ENCODE results near the gene CST9. TPM values are rescaled to one million over a fixed set of nuclear protein-coding genes. Genes with fewer than 3 reads are reported as not detected.

Gene CST9, protein sequence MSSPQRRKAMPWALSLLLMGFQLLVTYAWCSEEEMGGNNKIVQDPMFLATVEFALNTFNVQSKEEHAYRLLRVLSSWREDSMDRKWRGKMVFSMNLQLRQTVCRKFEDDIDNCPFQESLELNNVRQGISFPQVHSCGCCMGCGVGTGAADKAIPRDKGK
- polyA plus RNA-seq (2013, experiment 1 of 2): not detected
- polyA plus RNA-seq (2013, experiment 2 of 2): not detected

DNA sequence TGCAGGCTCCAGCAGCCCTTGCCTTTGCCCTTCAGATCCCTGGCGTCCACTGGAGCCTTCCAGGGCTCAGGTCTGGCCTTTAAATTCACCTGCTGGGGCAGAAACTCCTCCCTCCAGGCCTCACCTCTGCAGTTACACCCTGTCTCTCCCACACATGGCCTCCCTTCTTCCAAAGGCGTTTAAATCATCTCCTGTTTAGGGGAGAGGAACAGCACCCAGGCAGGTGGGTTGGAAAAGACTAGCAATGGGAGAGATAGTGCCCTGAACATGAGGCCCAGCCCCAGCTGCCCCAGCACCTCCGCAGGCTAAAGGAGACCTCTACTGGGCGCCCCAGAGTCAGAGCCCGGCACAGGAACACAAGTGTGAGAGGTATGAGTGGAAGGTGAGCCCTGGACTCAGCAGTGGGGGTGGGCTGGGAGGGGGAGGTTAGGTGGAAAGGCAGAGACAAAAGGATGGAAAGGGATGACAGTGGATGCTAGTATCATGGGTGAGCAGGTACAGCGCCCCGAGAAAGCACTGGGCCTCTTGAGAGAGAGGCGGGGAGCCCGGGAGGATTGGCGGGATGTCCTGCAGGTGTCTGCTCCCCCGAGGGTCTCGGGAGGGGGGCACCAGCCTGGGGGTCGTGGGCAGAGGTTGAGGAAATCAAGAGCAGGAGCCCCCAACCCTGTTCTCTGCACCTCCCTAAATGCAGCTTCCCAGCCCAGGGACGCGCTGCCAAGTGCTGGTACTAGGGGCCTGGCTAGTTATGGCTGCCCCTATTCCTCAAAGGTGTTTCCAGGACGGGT, at the start of gene CST9:
TSS of gene CST9 (minus strand) at position 51 of the 785 bp plus-strand sequence. CDS start 53 bp downstream, outside the sequence.
- no peak within 1 kb of the TSS for H3K9ac ChIP-seq (ENCODE audit: low read depth, low read length)
- H3K4me1 ChIP-seq (ENCODE audit: insufficient read depth, low read length): peaks cover 16% of the 10 kb centered on the region
- WGBS: 67% methylated on average over 16 of the region's 16 CpGs
- H3K27me3 ChIP-seq (ENCODE audit: insufficient read depth, low read length): no peaks in the 10 kb centered on the region; the same call in 1 of the 2 replicates
- no peak within 1 kb of the TSS for H3K4me3 ChIP-seq (ENCODE audit: low read length)
- no peaks in the 10 kb centered on the region for H3K36me3 ChIP-seq (ENCODE audit: insufficient read depth, low read length)
- no peaks in the 10 kb centered on the region for H3K9me3 ChIP-seq (ENCODE audit: insufficient read depth, low read depth, low read length)
- no peak within 1 kb of the TSS for H3K27ac ChIP-seq (ENCODE audit: low read depth, low read length)

DNA sequence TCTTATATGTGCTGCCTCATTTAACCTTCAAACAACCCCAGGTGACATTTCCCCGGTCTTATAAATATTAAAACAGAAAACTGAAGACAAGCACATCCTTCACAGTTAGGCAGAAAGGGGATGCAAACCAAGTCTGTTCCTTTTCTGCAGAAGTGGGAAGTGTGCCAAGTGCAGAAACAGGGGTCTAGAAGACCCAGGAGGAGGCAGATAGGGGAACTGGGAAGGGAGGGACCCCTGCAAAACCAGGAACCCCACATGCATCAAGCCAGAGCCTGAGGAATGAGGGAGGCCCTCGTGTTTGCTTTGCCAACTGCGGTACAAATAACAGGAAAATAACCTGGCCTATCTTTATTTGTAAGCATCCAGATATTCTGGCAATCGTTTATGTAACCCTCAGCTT, 49.0 kb upstream of the CST9 start:
- H3K27me3 ChIP-seq (ENCODE audit: insufficient read depth, low read length): no peaks in the 10 kb centered on the region
- H3K4me3 ChIP-seq (ENCODE audit: low read length): no peak overlapping the region
- no peak overlapping the region for H3K9ac ChIP-seq (ENCODE audit: low read depth, low read length)
- no peaks in the 10 kb centered on the region for H3K36me3 ChIP-seq (ENCODE audit: insufficient read depth, low read length)
- WGBS: 95% methylated on average over 4 of the region's 4 CpGs
- no peaks in the 10 kb centered on the region for H3K9me3 ChIP-seq (ENCODE audit: insufficient read depth, low read depth, low read length)
- no peak overlapping the region for H3K27ac ChIP-seq (ENCODE audit: low read depth, low read length)
- H3K4me1 ChIP-seq (ENCODE audit: insufficient read depth, low read length): peaks cover 3% of the 10 kb centered on the region; the same call in 1 of the 2 replicates

DNA sequence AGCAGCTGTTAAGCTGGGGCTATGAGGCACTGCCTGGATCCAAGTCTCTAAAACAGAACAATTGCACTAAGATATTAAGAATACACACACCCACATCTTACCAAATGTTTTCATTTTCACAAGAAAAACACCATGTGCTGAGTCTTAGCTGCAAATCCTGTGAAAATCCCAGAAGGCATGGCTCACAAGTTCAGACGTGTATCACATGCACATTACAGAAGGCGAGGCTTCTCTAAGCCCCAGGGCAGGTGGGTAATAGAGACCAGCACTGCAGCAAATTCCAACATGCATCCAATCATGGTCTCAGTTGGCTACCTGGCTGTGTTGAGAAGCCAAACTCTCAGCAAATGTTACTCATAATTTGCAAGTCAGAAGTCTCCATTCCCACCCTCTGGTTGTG, 48.3 kb upstream of the CST9 start:
- Histone ChIP-seq H3K9me3 (ENCODE audit: insufficient read depth, low read depth, low read length) (no peaks in the 10 kb centered on the region), H3K9ac (ENCODE audit: low read depth, low read length) (no peak overlapping the region), H3K27me3 (ENCODE audit: insufficient read depth, low read length) (no peaks in the 10 kb centered on the region), H3K4me1 (ENCODE audit: insufficient read depth, low read length) (peaks cover 3% of the 10 kb centered on the region; the same call in 1 of the 2 replicates), H3K27ac (ENCODE audit: low read depth, low read length) (no peak overlapping the region), H3K4me3 (ENCODE audit: low read length) (no peak overlapping the region), H3K36me3 (ENCODE audit: insufficient read depth, low read length) (no peaks in the 10 kb centered on the region)
- WGBS: 83% methylated on average over 2 of the region's 2 CpGs

DNA sequence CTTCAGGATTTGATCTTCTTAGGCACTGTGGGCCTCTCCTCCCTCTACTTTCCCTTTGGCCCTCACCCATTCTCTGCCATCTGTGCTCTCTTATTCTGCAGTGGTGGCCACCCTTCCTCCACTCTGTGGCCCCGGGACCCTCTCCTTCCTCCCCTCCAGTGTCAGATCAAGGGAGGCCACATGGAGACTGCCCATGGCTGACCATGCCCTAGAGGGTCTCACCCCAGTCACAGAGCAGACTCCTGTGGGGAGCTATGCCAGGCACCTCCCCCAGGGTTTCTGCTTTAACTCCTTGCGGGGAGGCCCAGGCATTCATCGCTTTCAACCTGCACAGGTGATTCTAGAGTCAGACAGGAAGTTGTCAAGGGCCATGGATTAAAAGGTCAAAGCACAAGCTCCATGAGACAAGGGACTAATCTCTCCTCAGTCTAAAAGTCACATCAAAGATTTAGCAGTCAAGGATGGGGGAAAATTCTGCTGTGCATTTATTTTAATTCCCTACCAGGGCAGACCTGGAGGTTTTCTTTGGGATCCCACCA, 47.8 kb upstream of the CST9 start:
- Histone ChIP-seq H3K27ac (ENCODE audit: low read depth, low read length) (no peak overlapping the region), H3K4me3 (ENCODE audit: low read length) (no peak overlapping the region), H3K27me3 (ENCODE audit: insufficient read depth, low read length) (no peaks in the 10 kb centered on the region), H3K36me3 (ENCODE audit: insufficient read depth, low read length) (no peaks in the 10 kb centered on the region), H3K4me1 (ENCODE audit: insufficient read depth, low read length) (peaks cover 3% of the 10 kb centered on the region; the same call in 1 of the 2 replicates), H3K9me3 (ENCODE audit: insufficient read depth, low read depth, low read length) (no peaks in the 10 kb centered on the region), H3K9ac (ENCODE audit: low read depth, low read length) (no peak overlapping the region)
- 92% methylated on average over 3 of the region's 3 CpGs for WGBS

DNA sequence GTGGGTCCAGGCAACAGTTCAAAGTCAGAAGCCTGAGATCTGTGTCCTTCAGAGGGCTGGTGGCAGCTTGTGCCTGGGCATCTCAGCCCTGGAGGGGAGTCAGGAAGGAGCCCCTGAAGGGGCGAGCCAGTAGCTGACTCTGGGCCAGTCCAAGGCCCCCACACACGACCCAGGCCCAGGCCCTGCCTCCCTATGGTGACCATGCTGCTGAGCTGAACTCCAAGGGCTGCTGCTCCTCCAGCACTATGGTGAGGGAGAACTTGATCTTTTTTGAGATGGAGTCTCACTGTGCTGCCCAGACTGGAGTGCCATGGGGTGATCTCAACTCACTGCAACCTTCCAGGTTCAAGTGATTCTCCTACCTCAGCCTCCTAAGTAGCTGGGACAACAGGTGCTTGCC, 47.2 kb upstream of the CST9 start:
- H3K4me3 ChIP-seq (ENCODE audit: low read length): no peak overlapping the region
- no peaks in the 10 kb centered on the region for H3K9me3 ChIP-seq (ENCODE audit: insufficient read depth, low read depth, low read length)
- WGBS: 98% methylated on average over 2 of the region's 2 CpGs
- H3K36me3 ChIP-seq (ENCODE audit: insufficient read depth, low read length): no peaks in the 10 kb centered on the region
- peaks cover 3% of the 10 kb centered on the region; the same call in 1 of the 2 replicates for H3K4me1 ChIP-seq (ENCODE audit: insufficient read depth, low read length)
- H3K9ac ChIP-seq (ENCODE audit: low read depth, low read length): no peak overlapping the region
- no peaks in the 10 kb centered on the region for H3K27me3 ChIP-seq (ENCODE audit: insufficient read depth, low read length)
- H3K27ac ChIP-seq (ENCODE audit: low read depth, low read length): no peak overlapping the region

DNA sequence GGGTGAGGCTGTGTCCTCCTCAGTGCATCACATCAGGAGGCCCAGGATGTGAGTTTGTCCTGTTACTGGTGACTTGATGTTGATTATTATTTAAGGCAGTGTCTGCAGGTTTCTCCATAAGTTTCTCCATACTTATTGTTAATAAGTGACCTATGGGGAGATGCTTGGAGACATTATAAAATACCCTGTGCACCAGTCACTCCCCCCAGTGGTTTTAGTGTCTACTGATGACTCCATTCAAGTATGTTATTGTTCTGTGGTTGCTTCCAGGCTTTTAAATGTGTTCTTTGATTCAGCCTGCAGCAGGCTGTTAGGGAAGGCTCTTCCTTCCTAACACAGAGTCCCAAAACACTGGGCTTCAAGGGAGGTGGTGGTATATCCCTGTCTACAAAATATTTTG, 46.7 kb upstream of the CST9 start:
- H3K9ac ChIP-seq (ENCODE audit: low read depth, low read length): no peak overlapping the region
- no peaks in the 10 kb centered on the region for H3K36me3 ChIP-seq (ENCODE audit: insufficient read depth, low read length)
- no peak overlapping the region for H3K27ac ChIP-seq (ENCODE audit: low read depth, low read length)
- H3K4me3 ChIP-seq (ENCODE audit: low read length): no peak overlapping the region
- H3K9me3 ChIP-seq (ENCODE audit: insufficient read depth, low read depth, low read length): no peaks in the 10 kb centered on the region
- peaks cover 3% of the 10 kb centered on the region; the same call in 1 of the 2 replicates for H3K4me1 ChIP-seq (ENCODE audit: insufficient read depth, low read length)
- H3K27me3 ChIP-seq (ENCODE audit: insufficient read depth, low read length): no peaks in the 10 kb centered on the region

DNA sequence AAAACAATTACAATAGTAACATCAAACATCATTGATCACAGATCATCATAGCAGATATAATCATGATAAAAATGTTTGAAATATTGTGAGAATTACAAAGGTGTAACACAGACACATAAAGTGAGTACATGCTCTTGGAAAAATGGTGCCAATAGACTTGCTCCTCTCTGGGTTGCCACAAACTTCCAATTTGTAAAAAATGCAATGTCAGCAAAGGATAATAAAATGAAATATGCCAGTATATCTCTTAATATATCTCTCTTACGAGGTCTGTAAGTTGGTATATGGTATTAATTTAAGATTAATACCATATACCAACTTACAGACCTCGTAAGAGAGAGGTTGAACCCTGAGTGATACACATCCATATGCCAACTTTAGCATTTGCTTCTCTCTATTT, 45.4 kb upstream of the CST9 start:
- no peaks in the 10 kb centered on the region for H3K36me3 ChIP-seq (ENCODE audit: insufficient read depth, low read length)
- H3K27me3 ChIP-seq (ENCODE audit: insufficient read depth, low read length): no peaks in the 10 kb centered on the region
- no peaks in the 10 kb centered on the region for H3K9me3 ChIP-seq (ENCODE audit: insufficient read depth, low read depth, low read length)
- H3K4me3 ChIP-seq (ENCODE audit: low read length): no peak overlapping the region
- H3K4me1 ChIP-seq (ENCODE audit: insufficient read depth, low read length): peaks cover 3% of the 10 kb centered on the region; the same call in 1 of the 2 replicates
- no CpG with 5 or more reads among the region's 2 CpGs for WGBS
- no peak overlapping the region for H3K9ac ChIP-seq (ENCODE audit: low read depth, low read length)
- H3K27ac ChIP-seq (ENCODE audit: low read depth, low read length): no peak overlapping the region

DNA sequence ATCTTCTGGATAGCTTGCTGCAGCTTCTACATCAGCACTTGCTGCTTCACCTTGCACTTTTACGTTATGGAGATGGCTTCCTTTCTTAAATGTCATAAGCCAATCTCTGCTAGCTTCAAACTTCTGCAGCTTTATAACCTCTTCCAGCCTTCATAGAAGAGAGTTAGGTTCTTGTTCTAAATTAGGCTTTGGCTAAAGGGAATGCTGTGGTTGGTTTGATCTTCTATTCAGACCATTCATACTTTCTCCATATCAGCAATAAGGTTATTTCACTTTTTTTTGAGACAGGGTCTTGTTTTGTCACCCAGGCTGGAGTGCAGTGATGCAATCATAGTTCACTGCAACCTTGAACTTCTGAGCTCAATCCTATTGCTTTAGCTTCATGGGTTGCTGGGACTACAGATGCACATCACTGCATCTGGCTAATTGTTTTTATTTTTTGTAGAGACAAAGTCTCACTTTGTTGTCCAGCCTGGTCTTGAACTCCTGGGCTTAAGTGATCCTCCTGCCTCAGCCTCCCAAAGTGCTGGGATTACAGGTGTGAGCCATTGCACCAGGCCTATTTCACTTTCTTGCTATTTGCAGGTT, 44.2 kb upstream of the CST9 start:
- Histone ChIP-seq H3K4me3 (ENCODE audit: low read length) (no peak overlapping the region), H3K9me3 (ENCODE audit: insufficient read depth, low read depth, low read length) (no peaks in the 10 kb centered on the region), H3K36me3 (ENCODE audit: insufficient read depth, low read length) (no peaks in the 10 kb centered on the region), H3K27ac (ENCODE audit: low read depth, low read length) (no peak overlapping the region), H3K9ac (ENCODE audit: low read depth, low read length) (no peak overlapping the region), H3K27me3 (ENCODE audit: insufficient read depth, low read length) (no peaks in the 10 kb centered on the region), H3K4me1 (ENCODE audit: insufficient read depth, low read length) (no peaks in the 10 kb centered on the region)
- WGBS: 96% methylated on average over 1 of the region's 1 CpG

DNA sequence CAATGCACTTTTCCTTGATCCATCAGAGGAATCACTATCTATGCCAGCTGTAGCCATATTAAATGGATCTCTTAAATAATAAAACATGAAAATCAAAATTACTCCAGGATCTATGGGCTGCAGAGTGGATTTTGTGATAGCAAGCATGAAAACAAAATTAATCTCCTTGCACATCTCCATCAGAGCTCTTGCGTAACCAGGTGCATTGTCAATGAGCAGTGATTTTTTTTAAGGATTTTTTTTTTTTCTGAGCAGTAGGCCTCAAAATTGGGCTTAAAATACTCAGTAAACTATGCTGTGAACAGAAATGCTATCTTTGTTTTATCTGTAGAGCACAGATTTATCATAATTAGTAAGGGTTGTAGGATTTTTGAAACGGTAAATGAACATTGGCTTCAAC, 43.5 kb upstream of the CST9 start:
- Histone ChIP-seq H3K9me3 (ENCODE audit: insufficient read depth, low read depth, low read length) (no peaks in the 10 kb centered on the region), H3K4me1 (ENCODE audit: insufficient read depth, low read length) (no peaks in the 10 kb centered on the region), H3K27me3 (ENCODE audit: insufficient read depth, low read length) (no peaks in the 10 kb centered on the region), H3K9ac (ENCODE audit: low read depth, low read length) (no peak overlapping the region), H3K27ac (ENCODE audit: low read depth, low read length) (no peak overlapping the region), H3K36me3 (ENCODE audit: insufficient read depth, low read length) (no peaks in the 10 kb centered on the region), H3K4me3 (ENCODE audit: low read length) (no peak overlapping the region)
- 96% methylated on average over 2 of the region's 2 CpGs for WGBS

DNA sequence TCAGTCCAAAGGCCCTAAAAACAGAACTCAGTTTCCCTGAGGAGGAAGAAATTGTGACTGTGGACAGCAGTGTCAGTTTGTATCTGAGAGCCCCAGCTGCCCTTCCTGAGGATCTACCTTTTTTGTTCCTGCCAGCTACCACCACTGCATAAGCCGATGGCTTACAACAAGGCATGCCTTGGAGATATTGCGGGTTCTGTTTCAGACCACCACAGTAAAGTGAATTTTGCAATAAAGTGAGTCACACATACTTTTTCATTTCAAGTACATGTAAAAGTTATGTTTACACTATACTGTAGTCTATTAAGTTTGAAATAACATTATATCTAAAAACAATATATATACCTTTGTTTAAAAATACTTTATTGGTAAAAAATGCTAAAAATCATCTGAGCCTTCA, 41.6 kb upstream of the CST9 start:
- no peak overlapping the region for H3K27ac ChIP-seq (ENCODE audit: low read depth, low read length)
- H3K9me3 ChIP-seq (ENCODE audit: insufficient read depth, low read depth, low read length): no peaks in the 10 kb centered on the region
- H3K27me3 ChIP-seq (ENCODE audit: insufficient read depth, low read length): no peaks in the 10 kb centered on the region
- H3K9ac ChIP-seq (ENCODE audit: low read depth, low read length): no peak overlapping the region
- H3K4me1 ChIP-seq (ENCODE audit: insufficient read depth, low read length): no peaks in the 10 kb centered on the region
- H3K36me3 ChIP-seq (ENCODE audit: insufficient read depth, low read length): no peaks in the 10 kb centered on the region
- H3K4me3 ChIP-seq (ENCODE audit: low read length): no peak overlapping the region
- 100% methylated on average over 2 of the region's 2 CpGs for WGBS

Data from HUES64 (cell line).